ENCODE data around the gene ZBTB32. TPM values are rescaled to one million over a fixed set of nuclear protein-coding genes. Genes with fewer than 3 reads are reported as not detected.
A peak's percentile ranks its signal among the peaks of the same experiment; 100 is the strongest.

Gene ZBTB32
- total and polyA plus RNA-seq, 2 experiments from 2014 or later = 0.65 TPM; not detected in 1

DNA sequence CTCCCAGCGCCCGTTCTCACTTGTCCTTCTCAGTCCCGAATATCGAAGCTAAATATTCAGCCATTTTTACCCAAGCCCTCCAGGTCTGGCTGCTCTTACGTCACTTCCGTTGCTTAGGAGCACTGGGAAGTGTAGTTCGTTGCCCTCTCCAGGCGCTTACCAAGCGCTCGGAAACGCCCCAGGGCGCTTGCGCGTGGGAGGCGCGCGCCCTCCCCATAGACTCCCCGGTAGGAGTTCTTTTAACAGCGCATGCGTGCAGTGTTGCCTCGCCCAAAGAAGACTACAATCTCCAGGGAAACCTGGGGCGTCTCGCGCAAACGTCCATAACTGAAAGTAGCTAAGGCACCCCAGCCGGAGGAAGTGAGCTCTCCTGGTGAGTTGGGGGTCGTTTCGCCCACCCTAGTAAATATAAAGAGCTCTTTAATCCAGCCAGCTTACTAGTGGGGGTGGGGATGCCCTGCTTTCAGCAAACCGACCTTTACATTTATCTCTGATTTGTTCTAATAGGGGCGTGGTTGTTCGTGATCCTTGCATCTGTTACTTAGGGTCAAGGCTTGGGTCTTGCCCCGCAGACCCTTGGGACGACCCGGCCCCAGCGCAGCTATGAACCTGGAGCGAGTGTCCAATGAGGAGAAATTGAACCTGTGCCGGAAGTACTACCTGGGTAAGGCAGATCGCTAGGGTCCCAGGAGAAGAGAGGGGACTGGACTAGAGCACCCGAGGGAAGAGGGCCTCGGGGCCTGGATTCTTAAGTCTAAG, 41.1 kb downstream of the ZBTB32 start, which contains the start of the genes PSENEN and U2AF1L4:
TSS of gene PSENEN (plus strand) at position 324 of the 759 bp plus-strand sequence. CDS start at position 604, 280 bp downstream.
TSS of gene U2AF1L4 (minus strand) at position 91 of the 759 bp plus-strand sequence. CDS start at position 64, 27 bp downstream.
- Histone ChIP-seq H2AFZ (peak within 1 kb of the TSS; percentile 64), H4K20me1 (replicated peaks; ENCODE audit: insufficient read depth) (no peaks in the 10 kb centered on the region), H3K4me1 (ENCODE audit: insufficient read depth) (peaks cover 20% of the 10 kb centered on the region), H3K27me3 (ENCODE audit: insufficient read depth) (no peaks in the 10 kb centered on the region), H3K79me2 (replicated peaks; ENCODE audit: insufficient read depth) (peaks cover 14% of the 10 kb centered on the region), H3K9me2 (ENCODE audit: insufficient read depth) (no peaks in the 10 kb centered on the region), H3K36me3 (ENCODE audit: insufficient read depth) (no peaks in the 10 kb centered on the region), H3K4me3 (peak within 1 kb of the TSS; percentile 76), H3K4me2 (peak within 1 kb of the TSS; percentile 79), H3K27ac (ENCODE audit: low read depth) (peak within 1 kb of the TSS; percentile 94), H3F3A (replicated peaks; ENCODE audit: low read depth) (peaks cover 10% of the 10 kb centered on the region)
- Mint-ChIP-seq H3K4me3 (peak within 1 kb of the TSS; percentile 97), H3K9me3 (no peaks in the 10 kb centered on the region; the same call in 1 of the 3 replicates), H3K36me3 (ENCODE audit: low read depth) (peaks cover 7% of the 10 kb centered on the region), H3K27me3 (ENCODE audit: insufficient read depth, low read depth, poor library complexity) (peaks cover 5% of the 10 kb centered on the region), H3K4me1 (peaks cover 25% of the 10 kb centered on the region), H3K27ac (peak within 1 kb of the TSS; percentile 100)
- TF ChIP-seq POLR2AphosphoS5 (IDR thresholded peaks at IDR 0.05; ENCODE audit: low read depth) (peak; percentile 62), CREB1 (CRISPR knock-in tag; IDR thresholded peaks at IDR 0.05; ENCODE audit: low read depth) (peak; percentile 94), NANOG (IDR thresholded peaks at IDR 0.05; ENCODE audit: borderline replicate concordance) (no peak)
- TF ChIP-seq, protein P1, sequence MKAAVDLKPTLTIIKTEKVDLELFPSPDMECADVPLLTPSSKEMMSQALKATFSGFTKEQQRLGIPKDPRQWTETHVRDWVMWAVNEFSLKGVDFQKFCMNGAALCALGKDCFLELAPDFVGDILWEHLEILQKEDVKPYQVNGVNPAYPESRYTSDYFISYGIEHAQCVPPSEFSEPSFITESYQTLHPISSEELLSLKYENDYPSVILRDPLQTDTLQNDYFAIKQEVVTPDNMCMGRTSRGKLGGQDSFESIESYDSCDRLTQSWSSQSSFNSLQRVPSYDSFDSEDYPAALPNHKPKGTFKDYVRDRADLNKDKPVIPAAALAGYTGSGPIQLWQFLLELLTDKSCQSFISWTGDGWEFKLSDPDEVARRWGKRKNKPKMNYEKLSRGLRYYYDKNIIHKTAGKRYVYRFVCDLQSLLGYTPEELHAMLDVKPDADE (IDR thresholded peaks at IDR 0.05) = peak; percentile 96
- TF ChIP-seq, protein P2, sequence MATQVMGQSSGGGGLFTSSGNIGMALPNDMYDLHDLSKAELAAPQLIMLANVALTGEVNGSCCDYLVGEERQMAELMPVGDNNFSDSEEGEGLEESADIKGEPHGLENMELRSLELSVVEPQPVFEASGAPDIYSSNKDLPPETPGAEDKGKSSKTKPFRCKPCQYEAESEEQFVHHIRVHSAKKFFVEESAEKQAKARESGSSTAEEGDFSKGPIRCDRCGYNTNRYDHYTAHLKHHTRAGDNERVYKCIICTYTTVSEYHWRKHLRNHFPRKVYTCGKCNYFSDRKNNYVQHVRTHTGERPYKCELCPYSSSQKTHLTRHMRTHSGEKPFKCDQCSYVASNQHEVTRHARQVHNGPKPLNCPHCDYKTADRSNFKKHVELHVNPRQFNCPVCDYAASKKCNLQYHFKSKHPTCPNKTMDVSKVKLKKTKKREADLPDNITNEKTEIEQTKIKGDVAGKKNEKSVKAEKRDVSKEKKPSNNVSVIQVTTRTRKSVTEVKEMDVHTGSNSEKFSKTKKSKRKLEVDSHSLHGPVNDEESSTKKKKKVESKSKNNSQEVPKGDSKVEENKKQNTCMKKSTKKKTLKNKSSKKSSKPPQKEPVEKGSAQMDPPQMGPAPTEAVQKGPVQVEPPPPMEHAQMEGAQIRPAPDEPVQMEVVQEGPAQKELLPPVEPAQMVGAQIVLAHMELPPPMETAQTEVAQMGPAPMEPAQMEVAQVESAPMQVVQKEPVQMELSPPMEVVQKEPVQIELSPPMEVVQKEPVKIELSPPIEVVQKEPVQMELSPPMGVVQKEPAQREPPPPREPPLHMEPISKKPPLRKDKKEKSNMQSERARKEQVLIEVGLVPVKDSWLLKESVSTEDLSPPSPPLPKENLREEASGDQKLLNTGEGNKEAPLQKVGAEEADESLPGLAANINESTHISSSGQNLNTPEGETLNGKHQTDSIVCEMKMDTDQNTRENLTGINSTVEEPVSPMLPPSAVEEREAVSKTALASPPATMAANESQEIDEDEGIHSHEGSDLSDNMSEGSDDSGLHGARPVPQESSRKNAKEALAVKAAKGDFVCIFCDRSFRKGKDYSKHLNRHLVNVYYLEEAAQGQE (IDR thresholded peaks at IDR 0.05; ENCODE audit: unreplicated experiment) = no peak
- TF ChIP-seq, protein P3, sequence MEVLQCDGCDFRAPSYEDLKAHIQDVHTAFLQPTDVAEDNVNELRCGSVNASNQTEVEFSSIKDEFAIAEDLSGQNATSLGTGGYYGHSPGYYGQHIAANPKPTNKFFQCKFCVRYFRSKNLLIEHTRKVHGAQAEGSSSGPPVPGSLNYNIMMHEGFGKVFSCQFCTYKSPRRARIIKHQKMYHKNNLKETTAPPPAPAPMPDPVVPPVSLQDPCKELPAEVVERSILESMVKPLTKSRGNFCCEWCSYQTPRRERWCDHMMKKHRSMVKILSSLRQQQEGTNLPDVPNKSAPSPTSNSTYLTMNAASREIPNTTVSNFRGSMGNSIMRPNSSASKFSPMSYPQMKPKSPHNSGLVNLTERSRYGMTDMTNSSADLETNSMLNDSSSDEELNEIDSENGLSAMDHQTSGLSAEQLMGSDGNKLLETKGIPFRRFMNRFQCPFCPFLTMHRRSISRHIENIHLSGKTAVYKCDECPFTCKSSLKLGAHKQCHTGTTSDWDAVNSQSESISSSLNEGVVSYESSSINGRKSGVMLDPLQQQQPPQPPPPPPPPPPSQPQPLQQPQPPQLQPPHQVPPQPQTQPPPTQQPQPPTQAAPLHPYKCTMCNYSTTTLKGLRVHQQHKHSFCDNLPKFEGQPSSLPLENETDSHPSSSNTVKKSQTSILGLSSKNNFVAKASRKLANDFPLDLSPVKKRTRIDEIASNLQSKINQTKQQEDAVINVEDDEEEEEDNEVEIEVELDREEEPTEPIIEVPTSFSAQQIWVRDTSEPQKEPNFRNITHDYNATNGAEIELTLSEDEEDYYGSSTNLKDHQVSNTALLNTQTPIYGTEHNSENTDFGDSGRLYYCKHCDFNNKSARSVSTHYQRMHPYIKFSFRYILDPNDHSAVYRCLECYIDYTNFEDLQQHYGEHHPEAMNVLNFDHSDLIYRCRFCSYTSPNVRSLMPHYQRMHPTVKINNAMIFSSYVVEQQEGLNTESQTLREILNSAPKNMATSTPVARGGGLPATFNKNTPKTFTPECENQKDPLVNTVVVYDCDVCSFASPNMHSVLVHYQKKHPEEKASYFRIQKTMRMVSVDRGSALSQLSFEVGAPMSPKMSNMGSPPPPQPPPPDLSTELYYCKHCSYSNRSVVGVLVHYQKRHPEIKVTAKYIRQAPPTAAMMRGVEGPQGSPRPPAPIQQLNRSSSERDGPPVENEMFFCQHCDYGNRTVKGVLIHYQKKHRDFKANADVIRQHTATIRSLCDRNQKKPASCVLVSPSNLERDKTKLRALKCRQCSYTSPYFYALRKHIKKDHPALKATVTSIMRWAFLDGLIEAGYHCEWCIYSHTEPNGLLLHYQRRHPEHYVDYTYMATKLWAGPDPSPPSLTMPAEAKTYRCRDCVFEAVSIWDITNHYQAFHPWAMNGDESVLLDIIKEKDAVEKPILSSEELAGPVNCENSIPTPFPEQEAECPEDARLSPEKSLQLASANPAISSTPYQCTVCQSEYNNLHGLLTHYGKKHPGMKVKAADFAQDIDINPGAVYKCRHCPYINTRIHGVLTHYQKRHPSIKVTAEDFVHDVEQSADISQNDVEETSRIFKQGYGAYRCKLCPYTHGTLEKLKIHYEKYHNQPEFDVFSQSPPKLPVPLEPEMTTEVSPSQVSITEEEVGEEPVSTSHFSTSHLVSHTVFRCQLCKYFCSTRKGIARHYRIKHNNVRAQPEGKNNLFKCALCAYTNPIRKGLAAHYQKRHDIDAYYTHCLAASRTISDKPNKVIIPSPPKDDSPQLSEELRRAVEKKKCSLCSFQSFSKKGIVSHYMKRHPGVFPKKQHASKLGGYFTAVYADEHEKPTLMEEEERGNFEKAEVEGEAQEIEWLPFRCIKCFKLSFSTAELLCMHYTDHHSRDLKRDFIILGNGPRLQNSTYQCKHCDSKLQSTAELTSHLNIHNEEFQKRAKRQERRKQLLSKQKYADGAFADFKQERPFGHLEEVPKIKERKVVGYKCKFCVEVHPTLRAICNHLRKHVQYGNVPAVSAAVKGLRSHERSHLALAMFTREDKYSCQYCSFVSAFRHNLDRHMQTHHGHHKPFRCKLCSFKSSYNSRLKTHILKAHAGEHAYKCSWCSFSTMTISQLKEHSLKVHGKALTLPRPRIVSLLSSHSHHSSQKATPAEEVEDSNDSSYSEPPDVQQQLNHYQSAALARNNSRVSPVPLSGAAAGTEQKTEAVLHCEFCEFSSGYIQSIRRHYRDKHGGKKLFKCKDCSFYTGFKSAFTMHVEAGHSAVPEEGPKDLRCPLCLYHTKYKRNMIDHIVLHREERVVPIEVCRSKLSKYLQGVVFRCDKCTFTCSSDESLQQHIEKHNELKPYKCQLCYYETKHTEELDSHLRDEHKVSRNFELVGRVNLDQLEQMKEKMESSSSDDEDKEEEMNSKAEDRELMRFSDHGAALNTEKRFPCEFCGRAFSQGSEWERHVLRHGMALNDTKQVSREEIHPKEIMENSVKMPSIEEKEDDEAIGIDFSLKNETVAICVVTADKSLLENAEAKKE (CRISPR knock-in tag; IDR thresholded peaks at IDR 0.05) = no peak
- ATAC-seq (peak; percentile 45), DNase-seq (ENCODE audit: low spot score) (peak; percentile 99)
